ENCODE data around the gene CD22.

GRCh38 chr19:35329323-35329722 lies 336 bp downstream of the CD22 start:
- TF ChIP-seq POLR2A (IDR thresholded peaks at IDR 0.05; ENCODE audit: low read depth, low read length), result no peak
- TF ChIP-seq TAF1 (IDR thresholded peaks at IDR 0.05; ENCODE audit: borderline replicate concordance, low read depth, low read length), result no peak
- no peak for TF ChIP-seq POLR2AphosphoS5 (IDR thresholded peaks at IDR 0.05; ENCODE audit: low read depth, low read length)
